Right renal pelvis (tissue), 4 donors: ENCODE results near the gene LCAT. TPM values are rescaled to one million over a fixed set of nuclear protein-coding genes. Genes with fewer than 3 reads are reported as not detected.
"Not testable (repeated sequence)": the region's sequence is repeated elsewhere in the genome, so short reads cannot be mapped to it uniquely, and the experiment has no call there.

Source experiments
- DNase-seq, 4 donors: peaks; one replicate each; pipeline ENCODE4 v3.0.0-alpha.2; 2013; ENCODE audit warnings: low read depth in 4 of 4, low spot score in 3 of 4, missing footprints in 1 of 4
- polyA plus RNA-seq, 4 donors: library from polyadenylated mRNA; unstranded; fragments of 120-200 nt; gene quantifications; one replicate each; pipeline ENCODE4 v1.2.1, GENCODE V29; 2013; ENCODE audit not compliant: insufficient read length in 4 of 4

The LCAT gene, protein sequence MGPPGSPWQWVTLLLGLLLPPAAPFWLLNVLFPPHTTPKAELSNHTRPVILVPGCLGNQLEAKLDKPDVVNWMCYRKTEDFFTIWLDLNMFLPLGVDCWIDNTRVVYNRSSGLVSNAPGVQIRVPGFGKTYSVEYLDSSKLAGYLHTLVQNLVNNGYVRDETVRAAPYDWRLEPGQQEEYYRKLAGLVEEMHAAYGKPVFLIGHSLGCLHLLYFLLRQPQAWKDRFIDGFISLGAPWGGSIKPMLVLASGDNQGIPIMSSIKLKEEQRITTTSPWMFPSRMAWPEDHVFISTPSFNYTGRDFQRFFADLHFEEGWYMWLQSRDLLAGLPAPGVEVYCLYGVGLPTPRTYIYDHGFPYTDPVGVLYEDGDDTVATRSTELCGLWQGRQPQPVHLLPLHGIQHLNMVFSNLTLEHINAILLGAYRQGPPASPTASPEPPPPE
- polyA plus RNA-seq, result 10 to 100 TPM; 15.8 to 21.7 (median 19.1) TPM

DNA sequence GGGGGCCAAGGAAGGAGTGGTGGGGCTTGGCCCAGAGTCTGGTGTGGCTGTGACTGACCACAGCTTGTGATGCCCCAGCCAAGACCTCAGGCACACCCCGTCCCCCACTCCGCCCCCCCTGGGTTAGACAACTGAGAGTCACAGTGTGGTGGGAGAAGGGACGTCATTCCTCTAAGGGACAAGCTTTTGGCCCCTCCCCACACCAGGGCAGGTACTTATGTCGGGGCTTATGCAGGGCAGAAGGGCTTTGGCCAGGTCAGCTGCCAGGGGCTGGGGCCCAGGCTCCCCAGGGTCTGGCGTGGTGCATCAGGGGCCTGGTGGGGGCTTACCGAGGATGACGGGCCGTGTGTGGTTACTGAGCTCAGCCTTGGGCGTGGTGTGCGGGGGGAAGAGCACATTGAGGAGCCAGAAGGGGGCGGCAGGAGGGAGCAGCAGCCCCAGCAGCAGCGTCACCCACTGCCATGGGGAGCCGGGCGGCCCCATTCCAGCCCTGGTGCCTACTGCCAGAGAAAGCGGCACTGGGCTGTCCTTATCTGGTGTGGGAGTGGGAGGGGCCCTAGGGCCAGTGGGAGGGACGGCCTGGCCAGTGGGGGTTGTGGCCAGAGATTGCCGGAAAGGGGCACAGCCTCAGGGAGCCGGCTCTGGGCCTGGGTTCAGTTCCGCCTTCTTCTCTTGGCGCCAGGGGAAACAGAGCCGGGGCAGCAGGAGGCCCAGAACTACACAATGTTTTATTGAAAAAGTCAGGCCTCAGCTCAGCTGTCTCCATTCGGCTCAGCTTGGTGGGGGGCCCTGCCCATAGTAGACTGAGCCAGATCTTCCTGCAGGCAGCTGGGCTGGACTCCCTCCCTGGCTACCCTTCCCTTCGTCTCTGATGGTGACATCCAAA, at the start of gene LCAT:
TSS of gene LCAT (minus strand) at position 502 of the 886 bp plus-strand sequence. CDS start at position 483, 19 bp downstream.
- DNase-seq, result no peak

DNA sequence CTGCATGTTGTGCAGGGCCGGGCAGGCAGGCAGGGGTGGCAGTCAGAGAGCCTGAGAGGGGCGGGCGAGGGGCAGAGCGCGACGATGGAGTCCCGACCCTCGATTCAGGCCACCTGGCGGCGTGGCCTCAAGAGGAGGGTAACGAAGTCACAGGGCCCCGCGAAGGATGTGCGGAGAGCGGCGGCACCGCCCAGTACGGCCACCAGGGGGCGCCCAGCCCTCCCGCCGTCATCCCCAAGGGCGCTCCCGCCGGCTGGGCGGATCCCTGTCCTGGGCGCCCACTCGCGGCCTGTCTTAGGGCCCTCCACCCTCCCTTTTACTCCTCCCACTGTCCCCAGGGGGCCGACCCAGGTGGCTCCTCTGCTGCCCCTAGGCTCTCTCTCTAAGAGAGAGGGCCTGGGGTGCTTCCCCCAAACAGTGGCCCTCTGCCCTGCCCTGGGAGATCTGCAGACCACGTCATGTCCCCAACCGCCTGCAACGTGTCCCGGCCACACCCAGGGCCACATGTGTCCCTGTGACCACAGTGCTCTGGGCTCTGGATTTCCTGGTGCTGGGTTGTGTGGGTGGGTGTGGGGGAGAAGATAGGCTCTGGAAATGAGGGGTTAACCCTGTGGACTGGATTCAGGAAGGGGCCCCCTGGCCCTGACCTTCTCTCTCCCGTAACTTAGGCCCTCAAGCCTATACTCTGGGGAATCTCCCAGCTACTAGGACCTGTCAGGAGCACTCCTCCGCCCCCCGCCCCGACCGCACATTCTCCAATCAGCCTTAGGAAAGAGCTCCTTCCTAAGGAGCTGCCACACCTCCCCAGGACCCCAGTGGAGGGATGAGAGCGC, 49.5 kb upstream of the LCAT start:
- DNase-seq, result peak in 2 of 4 donors; percentile 40 to 54

DNA sequence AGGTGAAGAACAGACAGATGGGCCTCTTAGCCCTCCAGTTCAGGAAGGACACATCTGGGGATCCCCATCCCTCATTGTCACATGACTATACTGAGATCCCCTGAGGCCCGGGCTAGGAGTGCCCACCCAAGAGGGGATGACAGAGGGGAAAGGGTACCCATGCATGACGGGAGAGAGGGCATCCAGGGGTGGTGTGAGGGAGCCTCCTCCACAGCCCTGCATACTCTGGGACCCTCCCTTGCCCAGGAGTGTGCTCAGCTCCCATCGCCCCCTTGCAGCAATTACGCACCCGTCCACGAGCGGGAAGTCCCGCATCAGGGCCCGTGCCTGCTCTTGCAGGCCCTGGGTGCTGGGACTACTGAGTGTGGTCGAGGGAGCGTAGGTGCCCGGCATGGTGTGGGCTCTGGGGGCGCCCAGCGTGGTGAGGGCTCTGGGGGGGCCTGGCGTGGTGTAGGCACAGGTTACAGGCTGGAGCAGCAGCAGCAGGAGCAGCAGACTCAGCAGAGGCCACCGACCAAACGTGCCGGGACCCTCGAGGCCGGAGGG, 48.8 kb upstream of the LCAT start:
- no peak for DNase-seq

DNA sequence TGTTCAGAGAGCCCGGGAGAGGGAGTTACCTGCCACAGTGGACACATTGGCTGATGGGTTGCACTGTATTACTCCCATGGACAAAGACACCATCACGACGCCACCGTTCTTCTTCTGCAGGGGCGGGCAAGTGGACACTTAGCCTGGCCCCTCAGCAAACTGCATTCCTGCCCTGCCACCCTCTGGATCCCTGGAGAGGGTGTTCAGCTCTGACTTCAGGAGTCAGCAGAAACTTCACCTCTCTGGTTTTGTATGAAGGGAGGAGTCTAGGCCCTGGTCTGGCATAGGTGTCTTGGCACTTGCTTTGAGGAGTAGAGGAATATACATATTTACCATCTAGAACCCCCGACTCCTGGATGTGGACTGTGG, 46.1 kb upstream of the LCAT start:
- DNase-seq, result no peak

DNA sequence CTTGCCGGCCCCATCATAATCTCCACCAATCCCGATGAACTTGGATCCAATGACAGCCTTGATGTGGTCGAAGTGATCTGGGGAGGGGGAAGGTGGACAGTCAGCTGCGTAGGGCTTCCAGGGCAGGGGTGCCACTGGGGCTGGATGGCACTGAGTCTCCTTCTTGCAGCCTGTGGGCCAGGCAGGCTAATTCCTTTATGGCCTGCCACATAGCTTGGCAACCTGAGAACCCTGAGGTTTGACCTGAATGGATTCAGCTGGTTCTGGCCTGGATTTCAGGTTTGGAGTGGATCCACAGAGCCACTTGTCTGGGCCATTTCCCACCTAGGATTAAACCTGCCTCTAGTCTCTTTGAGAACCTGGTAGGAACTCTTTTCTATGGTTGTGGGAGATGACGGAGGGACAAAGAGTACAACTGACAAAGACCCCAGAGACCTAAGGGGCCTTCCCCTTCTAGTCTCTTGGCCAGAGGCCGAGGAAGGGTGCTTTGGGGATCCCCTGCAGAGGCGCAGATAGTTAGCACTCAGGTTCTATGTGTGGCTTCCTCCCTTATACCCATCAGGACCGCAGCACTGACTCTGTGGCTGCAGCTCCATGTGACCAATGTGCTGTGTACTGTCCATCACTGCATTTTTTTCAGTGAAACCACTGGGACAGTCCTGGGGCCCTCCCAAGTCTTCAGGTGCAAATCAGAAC, 45.5 kb upstream of the LCAT start:
- DNase-seq, result no peak

DNA sequence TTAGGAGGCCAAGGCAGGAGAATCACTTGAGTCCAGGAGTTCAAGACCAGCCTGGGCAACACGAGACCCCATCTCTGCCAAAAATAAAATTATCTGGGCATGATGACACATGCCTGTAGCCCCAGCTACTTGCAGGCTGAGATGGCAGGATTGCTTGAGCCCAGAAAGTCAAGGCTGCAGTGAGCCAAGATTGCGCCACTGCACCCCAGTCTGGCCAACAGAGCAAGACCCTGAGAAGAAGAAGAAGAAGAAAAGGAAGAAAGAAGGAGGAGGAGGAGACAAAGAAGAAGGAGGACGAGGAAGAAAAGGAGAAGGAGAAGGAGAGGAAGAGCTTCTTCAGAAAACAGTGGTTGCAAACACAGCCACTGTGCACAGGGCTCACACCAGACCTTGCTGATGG, 44.8 kb upstream of the LCAT start:
- DNase-seq, result no peak

DNA sequence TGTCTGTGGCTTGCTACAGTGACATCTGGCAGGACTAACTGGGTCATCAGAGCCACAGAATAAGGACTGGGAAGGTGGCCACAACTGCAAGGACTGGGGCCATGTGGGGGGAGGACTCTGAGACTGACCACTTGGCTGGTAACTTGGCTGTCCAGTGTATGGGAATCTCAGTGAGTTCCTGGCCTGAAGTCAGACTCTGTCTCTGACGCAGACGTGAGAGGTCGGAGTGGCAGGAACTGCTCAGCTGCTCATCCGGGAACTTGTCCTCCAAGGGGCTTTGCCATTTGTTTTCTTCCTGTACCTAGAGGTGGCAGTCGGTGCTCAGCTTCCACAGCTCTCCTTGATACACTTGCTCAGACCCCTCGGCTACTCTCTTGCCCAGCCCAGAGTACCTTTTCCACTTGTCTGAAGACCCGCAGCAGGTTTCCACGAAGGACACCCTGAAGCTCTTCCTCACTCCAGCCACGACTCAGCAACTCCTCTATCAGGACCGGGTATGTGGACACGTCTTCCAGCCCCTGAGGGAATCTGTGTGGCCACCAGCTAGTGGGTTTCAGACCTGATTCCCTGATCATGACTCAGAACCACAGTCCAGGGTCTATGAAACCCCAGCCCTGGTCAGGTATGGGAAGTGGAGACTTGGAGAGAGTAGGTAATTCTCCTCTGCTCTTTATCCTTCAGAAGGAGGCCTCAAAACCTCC, 43.7 kb upstream of the LCAT start:
- DNase-seq, result no peak

DNA sequence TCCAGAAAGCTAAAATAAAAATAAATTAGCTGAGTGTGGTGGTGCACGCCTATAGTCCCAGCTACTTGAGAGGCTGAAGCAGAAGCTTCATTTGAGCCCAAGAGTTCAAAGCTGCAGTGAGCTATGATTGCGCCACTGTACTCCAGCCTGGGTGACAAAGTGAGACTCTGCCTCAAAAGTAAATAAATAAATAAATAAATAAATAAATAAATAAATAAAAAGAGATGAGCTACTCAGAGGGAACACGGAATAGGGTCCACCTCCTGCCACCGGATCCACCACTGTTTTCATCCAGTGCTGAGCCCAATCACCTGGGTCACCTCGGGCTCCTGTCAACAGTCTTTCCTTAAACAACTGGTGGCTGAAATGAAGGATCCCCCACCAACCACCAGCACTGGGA, 43.0 kb upstream of the LCAT start:
- no peak for DNase-seq

DNA sequence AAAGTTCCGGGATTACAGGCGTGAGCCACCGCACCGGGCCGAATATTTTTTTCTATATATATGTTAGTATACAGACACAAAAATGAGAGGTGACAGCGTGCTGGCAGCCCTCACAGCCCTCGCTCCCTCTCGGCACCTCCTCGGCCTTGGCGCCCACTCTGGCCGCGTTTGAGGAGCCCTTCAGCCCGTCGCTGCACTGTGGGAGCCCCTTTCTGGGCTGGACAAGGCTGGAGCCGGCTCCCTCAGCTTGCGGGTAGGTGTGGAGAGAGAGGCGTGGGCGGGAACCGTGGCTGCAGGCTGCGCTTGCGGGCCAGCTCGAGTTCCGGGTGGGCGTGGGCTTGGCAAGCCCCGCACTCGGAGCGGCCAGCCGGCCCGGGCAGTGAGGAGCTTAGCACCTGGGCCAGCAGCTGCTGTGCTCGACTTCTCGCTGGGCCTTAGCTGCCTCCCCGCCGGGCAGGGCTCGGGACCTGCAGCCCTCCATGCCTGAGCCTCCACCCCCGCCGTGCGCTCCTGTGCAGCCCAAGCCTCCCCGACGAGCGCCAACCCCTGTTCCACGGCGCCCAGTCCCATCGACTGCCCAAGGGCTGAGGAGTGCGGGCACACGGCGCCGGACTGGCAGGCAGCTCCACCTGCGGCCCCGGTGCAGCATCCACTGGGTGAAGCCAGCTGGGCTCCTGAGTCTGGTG, 38.2 kb upstream of the LCAT start:
- no peak for DNase-seq

DNA sequence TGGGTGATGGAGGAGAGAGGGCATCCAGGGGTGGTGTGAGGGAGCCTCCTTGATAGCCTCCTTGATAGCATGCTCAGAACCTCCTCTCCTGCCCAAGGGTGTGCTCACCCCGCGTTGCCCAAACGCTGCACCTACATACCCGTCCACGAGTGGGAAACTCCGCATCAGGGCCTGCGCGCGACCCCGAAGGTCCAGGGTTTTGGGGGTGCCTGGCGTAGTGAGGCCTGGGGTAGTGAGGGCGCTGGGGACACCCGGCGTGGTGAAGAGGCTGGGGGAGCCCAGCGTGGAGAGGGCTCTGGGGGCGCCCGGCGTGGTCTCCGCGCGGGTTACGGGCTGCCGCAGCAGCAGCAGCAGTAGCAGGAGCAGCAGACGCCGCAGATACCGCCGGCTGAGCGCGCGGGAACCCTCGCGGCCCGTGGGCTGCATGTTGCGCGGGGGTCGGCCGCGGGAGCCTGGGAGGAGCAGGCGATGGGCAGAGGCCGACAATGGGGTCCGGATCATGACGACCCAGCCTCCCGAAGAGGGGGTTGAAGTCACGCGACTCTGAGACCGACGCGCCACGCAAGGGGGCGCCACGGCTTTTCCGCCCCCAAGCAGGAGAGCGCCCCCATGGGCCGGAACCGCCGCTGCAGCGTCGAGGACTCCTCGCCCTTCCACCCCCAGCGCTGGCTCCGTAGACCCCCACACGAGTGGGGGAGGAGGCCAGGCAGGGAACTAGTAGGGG, 36.2 kb upstream of the LCAT start, which contains the start of gene DPEP3:
TSS of gene DPEP3 (minus strand) at position 545 of the 724 bp plus-strand sequence. CDS start at position 426, 119 bp downstream.
- no peak for DNase-seq

DNA sequence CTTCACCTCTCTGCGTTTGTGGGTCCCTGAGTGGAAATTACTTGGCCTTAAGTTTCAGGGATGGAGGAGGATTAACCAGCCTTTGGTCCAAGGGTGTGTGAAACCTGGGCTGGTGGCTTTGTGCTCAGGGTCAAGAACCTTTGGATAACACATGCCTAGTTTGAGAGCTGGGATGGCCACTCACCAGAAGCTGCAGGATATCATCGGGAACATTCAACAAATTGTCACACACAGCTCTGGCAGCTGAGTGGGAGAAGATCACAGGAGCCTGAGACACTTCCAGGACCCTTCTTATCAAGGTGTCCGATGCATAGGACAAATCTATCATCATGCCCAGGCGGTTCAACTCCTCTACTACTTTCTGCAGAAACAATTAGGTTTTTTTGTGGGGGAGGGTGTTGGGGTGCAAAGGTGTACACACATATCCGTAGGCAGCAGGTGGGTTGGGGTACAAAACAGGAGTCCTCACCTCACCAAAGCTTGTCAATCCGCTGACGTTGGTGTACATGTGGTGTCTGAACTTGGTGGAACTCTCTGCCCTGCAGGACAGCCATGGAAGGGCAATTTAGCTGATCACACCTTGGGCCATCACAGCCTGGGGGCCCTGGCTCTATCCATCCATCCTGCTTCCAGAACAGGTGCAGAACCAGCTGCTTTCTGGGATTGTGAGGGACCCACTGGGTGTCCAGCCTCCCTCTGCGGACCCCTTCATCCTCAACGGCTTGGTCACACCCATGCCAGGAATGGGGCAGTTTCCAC, 33.7 kb upstream of the LCAT start:
- DNase-seq, result no peak

DNA sequence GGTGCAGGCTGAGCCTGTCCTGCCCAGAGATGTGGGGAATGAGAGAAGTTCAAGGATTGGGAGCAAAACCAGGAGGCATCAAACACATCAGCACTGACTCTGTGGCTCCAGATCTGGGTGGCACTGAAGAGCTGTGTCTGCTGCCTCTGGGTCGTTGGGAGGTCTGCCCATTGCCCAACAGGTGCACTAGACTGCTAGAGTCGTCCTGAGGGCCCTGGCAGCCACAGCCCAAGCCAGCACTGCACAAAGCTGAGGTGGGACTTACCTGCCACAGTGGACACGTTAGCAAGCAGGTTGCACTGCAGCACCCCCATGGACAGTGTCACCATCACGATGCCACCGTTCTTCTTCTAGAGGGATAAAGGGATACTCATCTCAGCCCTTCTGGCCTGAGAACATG, 33.1 kb upstream of the LCAT start:
- no peak for DNase-seq

DNA sequence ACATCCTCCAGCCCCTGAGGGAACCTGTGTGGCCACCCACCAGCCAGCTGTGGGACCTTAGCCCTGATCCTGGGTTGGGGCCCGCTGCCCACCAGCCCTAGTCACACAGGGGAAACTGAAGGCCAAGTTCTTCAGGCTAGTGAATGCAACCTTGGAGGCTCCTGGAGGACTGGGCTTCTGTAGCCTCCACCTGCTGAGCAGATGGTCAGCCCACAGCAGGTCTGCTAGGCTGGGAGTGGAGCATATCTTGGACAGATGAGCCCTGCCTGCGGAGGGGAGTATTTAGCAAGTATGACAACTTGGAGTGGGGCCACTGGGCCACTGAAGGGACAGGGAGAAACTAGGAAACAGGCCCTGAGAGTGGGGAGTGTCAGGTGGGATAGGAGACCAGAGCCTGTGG, 32.3 kb upstream of the LCAT start:
- no peak for DNase-seq

DNA sequence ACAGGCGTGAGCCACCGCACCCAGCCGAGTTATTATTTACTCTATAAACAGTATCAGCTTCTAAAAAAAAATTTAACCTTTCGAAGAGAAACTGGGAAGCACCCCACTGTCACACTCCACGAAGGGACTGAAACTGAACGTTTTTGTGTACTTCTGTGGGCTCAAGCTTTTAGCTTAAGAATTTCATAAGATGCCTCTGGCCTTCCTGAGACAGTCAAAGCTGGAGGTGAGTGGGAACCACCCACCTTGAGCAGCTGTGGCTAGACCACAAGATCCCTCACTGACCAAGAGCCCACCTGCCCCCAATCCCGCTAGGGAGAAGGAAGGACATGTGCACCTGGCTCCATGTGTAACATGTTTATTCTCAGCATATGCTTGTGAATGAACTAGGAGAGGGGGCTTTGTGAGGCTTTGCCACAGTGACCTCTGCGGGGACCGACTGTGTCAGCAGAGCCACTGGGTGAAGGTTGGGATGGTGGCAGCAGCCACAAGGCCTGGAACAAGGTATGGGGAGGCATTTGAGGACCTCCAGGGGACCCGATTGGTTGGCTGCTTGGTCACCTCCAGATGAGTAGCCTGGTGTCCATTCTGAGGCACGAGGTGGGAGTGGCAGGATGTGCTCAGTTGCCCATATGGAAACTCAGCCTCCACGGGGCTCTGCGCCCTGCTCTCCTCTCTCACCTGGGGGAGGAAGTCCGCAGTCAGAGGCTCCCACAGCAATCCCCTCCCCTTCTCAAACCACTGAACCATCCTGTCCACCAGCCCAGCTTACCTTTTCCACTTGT, 31.6 kb upstream of the LCAT start:
- no peak for DNase-seq

DNA sequence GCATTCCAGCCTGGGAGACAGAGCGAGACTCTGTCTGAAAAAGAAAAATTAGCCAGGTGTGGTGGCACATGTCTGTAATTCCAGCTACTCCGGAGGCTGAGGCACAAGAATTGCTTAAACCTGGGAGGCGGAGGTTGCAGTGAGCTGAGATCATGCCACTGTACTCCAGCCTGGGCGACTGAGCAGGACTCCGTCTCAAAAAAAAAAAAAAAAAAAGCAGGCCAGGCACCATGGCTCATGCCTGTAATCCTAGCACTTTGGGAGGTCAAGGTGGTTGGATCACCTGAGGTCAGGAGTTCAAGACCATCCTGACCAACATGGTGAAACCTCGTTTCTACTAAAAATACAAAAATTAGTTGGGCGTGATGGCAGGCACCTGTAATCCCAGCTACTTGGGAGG, 28.4 kb upstream of the LCAT start:
- DNase-seq, result not testable (repeated sequence)

DNA sequence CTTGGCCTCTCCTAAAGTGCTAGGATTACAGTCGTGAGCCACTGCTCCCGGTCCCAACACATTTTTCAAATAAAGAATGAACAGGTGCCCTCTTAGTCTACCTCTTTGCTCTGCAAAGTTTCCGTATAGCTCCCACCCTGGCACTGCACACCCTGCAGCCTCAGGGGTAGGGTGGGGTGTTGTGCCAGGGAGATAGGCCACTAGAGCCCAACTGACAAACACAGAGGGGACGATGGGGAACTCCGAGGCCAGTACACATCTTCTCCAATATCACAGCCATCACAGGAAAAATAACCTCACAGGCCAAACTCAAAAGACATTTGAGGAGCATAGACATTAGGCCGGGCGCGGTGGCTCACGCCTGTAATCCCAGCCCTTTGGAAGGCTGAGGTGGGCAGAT, 27.2 kb upstream of the LCAT start:
- DNase-seq, result no peak
